Measurements from ENCODE around the gene KIF23. TPM values are rescaled to one million over a fixed set of nuclear protein-coding genes. Genes with fewer than 3 reads are reported as not detected.
A peak's percentile ranks its signal among the peaks of the same experiment; 100 is the strongest.

KIF23 gene
- total RNA-seq, 3 donors from 2014 or later (not counting 1 experiment from before 2014, with no cell fraction given) = 1.2 to 2.1 (median 1.9) TPM

- H3K9me3 ChIP-seq (ENCODE audit: control insufficient read depth, insufficient read depth, low read length) = no peaks in the 10 kb centered on the region
- no peak overlapping the region for H3K27ac ChIP-seq (ENCODE audit: low read length)
- Mint-ChIP-seq H3K4me3 (no peak overlapping the region), H3K27me3 (ENCODE audit: low read depth in 2 of 2) (no peaks in the 10 kb centered on the region), H3K9me3 (no peaks in the 10 kb centered on the region), H3K4me1 (peaks cover 40 to 42% of the 10 kb centered on the region in 2 donors), H3K36me3 (peaks cover 9% of the 10 kb centered on the region), H3K27ac (peak overlapping the region; percentile 6 to 31)
- no peak overlapping the region for H3K4me3 ChIP-seq (ENCODE audit: low read length)
- H3K27me3 ChIP-seq (ENCODE audit: control insufficient read depth, insufficient read depth, low read length) = no peaks in the 10 kb centered on the region
- TF ChIP-seq CTCF (IDR thresholded peaks at IDR 0.05) = no peak
- WGBS (ENCODE audit: insufficient coverage) = 97% methylated on average over 5 of the region's 8 CpGs
- peaks cover 28% of the 10 kb centered on the region for H3K4me1 ChIP-seq (ENCODE audit: control insufficient read depth, insufficient read depth, low read length)
- DNase-seq (no peak), ATAC-seq (no peak)
- peaks cover 32% of the 10 kb centered on the region for H3K36me3 ChIP-seq (ENCODE audit: control insufficient read depth, insufficient read depth, low read length)
- intact Hi-C loops (cut with micrococcal nuclease) = no loop called here
Observed at GRCh38 chr15:69457304-69458280, 43.4 kb downstream of the KIF23 start.

- Mint-ChIP-seq H3K4me1 (peaks cover 33 to 38% of the 10 kb centered on the region in 2 donors), H3K36me3 (peaks cover 9% of the 10 kb centered on the region), H3K27ac (peak overlapping the region in 1 of 2 donors; percentile 16), H3K9me3 (no peaks in the 10 kb centered on the region), H3K4me3 (no peak overlapping the region), H3K27me3 (ENCODE audit: low read depth in 2 of 2) (peaks cover 0 to 3% of the 10 kb centered on the region in 2 donors)
- Histone ChIP-seq H3K9me3 (ENCODE audit: control insufficient read depth, insufficient read depth, low read length) (no peaks in the 10 kb centered on the region), H3K36me3 (ENCODE audit: control insufficient read depth, insufficient read depth, low read length) (peaks cover 32% of the 10 kb centered on the region), H3K4me1 (ENCODE audit: control insufficient read depth, insufficient read depth, low read length) (peaks cover 26% of the 10 kb centered on the region), H3K4me3 (ENCODE audit: low read length) (no peak overlapping the region), H3K27me3 (ENCODE audit: control insufficient read depth, insufficient read depth, low read length) (no peaks in the 10 kb centered on the region), H3K27ac (ENCODE audit: low read length) (no peak overlapping the region)
- WGBS (ENCODE audit: insufficient coverage) = 100% methylated on average over 1 of the region's 2 CpGs
- no peak for DNase-seq
- no peak for ATAC-seq
- intact Hi-C loops (cut with micrococcal nuclease) = no loop called here
- TF ChIP-seq CTCF (IDR thresholded peaks at IDR 0.05) = no peak
Observed at GRCh38 chr15:69459066-69459465, 44.9 kb downstream of the KIF23 start.

- Histone ChIP-seq H3K36me3 (ENCODE audit: control insufficient read depth, insufficient read depth, low read length) (peaks cover 19% of the 10 kb centered on the region), H3K4me3 (ENCODE audit: low read length) (no peak overlapping the region), H3K9me3 (ENCODE audit: control insufficient read depth, insufficient read depth, low read length) (no peaks in the 10 kb centered on the region), H3K4me1 (ENCODE audit: control insufficient read depth, insufficient read depth, low read length) (peaks cover 19% of the 10 kb centered on the region), H3K27me3 (ENCODE audit: control insufficient read depth, insufficient read depth, low read length) (peaks cover 2% of the 10 kb centered on the region), H3K27ac (ENCODE audit: low read length) (no peak overlapping the region)
- no peak for TF ChIP-seq CTCF (IDR thresholded peaks at IDR 0.05)
- DNase-seq = no peak
- Mint-ChIP-seq H3K4me3 (peak overlapping the region; percentile 17), H3K4me1 (peaks cover 19 to 26% of the 10 kb centered on the region in 2 donors), H3K9me3 (no peaks in the 10 kb centered on the region), H3K27ac (no peak overlapping the region), H3K36me3 (peaks cover 9% of the 10 kb centered on the region), H3K27me3 (ENCODE audit: low read depth in 2 of 2) (peaks cover 7 to 8% of the 10 kb centered on the region in 2 donors)
- intact Hi-C loops (cut with micrococcal nuclease) = no loop called here
- ATAC-seq = no peak
- 88% methylated on average over 1 of the region's 1 CpG for WGBS (ENCODE audit: insufficient coverage)
Observed at GRCh38 chr15:69460481-69460880, 46.3 kb downstream of the KIF23 start.

Measured in natural killer cell (primary cell).